HepG2 (cell line): Measurements from ENCODE around the gene PGA5. TPM values are rescaled to one million over a fixed set of nuclear protein-coding genes. Genes with fewer than 3 reads are reported as not detected.

Experiments
- BHLHE40 ChIP-seq: IDR thresholded peaks from 2 replicates; pipeline ENCODE4 v1.6.1; 2011; ENCODE audit warnings: low read length, improper control_type of control experiment
- CEBPB ChIP-seq: IDR thresholded peaks from 2 replicates; pipeline ENCODE4 v1.6.1; 2011; ENCODE audit warnings: low read depth, low read length, improper control_type of control experiment, borderline replicate concordance
- ERF ChIP-seq: IDR thresholded peaks from 2 replicates; pipeline ENCODE4 v1.6.1; 2018; ENCODE audit warnings: missing biosample characterization, missing genetic modification reagents
- FOXJ3 ChIP-seq: sonication (generic); formaldehyde crosslinking; IDR thresholded peaks from 2 replicates; pipeline ENCODE4 v1.4.0; 2020; ENCODE audit warnings: missing genetic modification reagents, mild to moderate bottlenecking, borderline replicate concordance
- GATA4 ChIP-seq: sonication (generic); IDR thresholded peaks from 2 replicates; pipeline ENCODE4 v1.6.1; 2016; ENCODE audit warnings: antibody characterized with exemption, low read depth, borderline replicate concordance
- HNF1A ChIP-seq, 2 experiments: sonication (generic) in 1 of 2; formaldehyde crosslinking in 1 of 2; IDR thresholded peaks; 2 replicates each; pipeline versions ENCODE4 v1.4.0 to v1.6.1; 2016 to 2020; ENCODE audit warnings: borderline replicate concordance in 1 of 2, low read depth in 1 of 2, mild to moderate bottlenecking in 1 of 2, missing genetic modification reagents in 1 of 2
- HOXA3 ChIP-seq: sonication (generic); formaldehyde crosslinking; IDR thresholded peaks from 2 replicates; pipeline ENCODE4 v1.5.0; 2020; ENCODE audit warnings: missing genetic modification reagents
- KDM5B ChIP-seq: sonication (generic); formaldehyde crosslinking; IDR thresholded peaks from 2 replicates; pipeline ENCODE4 v1.4.0; 2020; ENCODE audit warnings: missing genetic modification reagents, mild to moderate bottlenecking, borderline replicate concordance
- NCOA1 ChIP-seq: sonication (generic); formaldehyde crosslinking; IDR thresholded peaks from 2 replicates; pipeline ENCODE4 v1.9.0; 2021; ENCODE audit warnings: missing genetic modification reagents
- NCOA5 ChIP-seq: sonication (generic); formaldehyde crosslinking; IDR thresholded peaks from 2 replicates; pipeline ENCODE4 v1.4.0; 2020; ENCODE audit warnings: missing genetic modification reagents
- NRL ChIP-seq: sonication (generic); formaldehyde crosslinking; IDR thresholded peaks from 2 replicates; pipeline ENCODE4 v1.5.0; 2020; ENCODE audit warnings: missing genetic modification reagents, mild to moderate bottlenecking, moderate library complexity, borderline replicate concordance
- PAXIP1 ChIP-seq: sonication (generic); formaldehyde crosslinking; conservative IDR thresholded peaks from 2 replicates; pipeline ENCODE4 v1.4.0; 2020; ENCODE audit warnings: mild to moderate bottlenecking, missing genetic modification reagents, moderate library complexity
- POLR2AphosphoS5 ChIP-seq: IDR thresholded peaks from 2 replicates; pipeline ENCODE4 v1.6.1; 2012; ENCODE audit warnings: low read depth, low read length
- SMAD9 ChIP-seq: sonication (generic); formaldehyde crosslinking; IDR thresholded peaks from 2 replicates; pipeline ENCODE4 v1.5.1; 2020; ENCODE audit warnings: mild to moderate bottlenecking, missing genetic modification reagents
- SP4 ChIP-seq: sonication (generic); formaldehyde crosslinking; IDR thresholded peaks from 2 replicates; pipeline ENCODE4 v1.8.1; 2023; ENCODE audit warnings: mild to moderate bottlenecking, missing genetic modification reagents
- TMF1 ChIP-seq: sonication (generic); formaldehyde crosslinking; IDR thresholded peaks from 2 replicates; pipeline ENCODE4 v1.8.1; 2022; ENCODE audit warnings: low read depth, missing genetic modification reagents
- YEATS4 ChIP-seq: sonication (generic); formaldehyde crosslinking; IDR thresholded peaks from 2 replicates; pipeline ENCODE4 v1.4.0; 2020; ENCODE audit warnings: missing genetic modification reagents, borderline replicate concordance
- ZBTB42 ChIP-seq: sonication (generic); formaldehyde crosslinking; IDR thresholded peaks from 2 replicates; pipeline ENCODE4 v1.5.0; 2020; ENCODE audit warnings: mild to moderate bottlenecking, missing genetic modification reagents
- ZEB1 ChIP-seq: IDR thresholded peaks from 2 replicates; pipeline ENCODE4 v1.6.1; 2012; ENCODE audit warnings: mild to moderate bottlenecking, low read depth, inconsistent platforms; ENCODE audit not compliant: insufficient replicate concordance
- ZFY ChIP-seq: sonication (generic); formaldehyde crosslinking; IDR thresholded peaks from 2 replicates; pipeline ENCODE4 v1.4.0; 2020; ENCODE audit warnings: missing genetic modification reagents
- ZKSCAN5 ChIP-seq: sonication (generic); formaldehyde crosslinking; IDR thresholded peaks from 2 replicates; pipeline ENCODE4 v1.5.1; 2020; ENCODE audit warnings: mild to moderate bottlenecking, missing genetic modification reagents
- ZNF607 ChIP-seq: sonication (generic); formaldehyde crosslinking; IDR thresholded peaks from 2 replicates; pipeline ENCODE4 v1.5.1; 2020; ENCODE audit warnings: missing genetic modification reagents, mild to moderate bottlenecking, borderline replicate concordance
- ZNF709 ChIP-seq: sonication (generic); formaldehyde crosslinking; IDR thresholded peaks from 2 replicates; pipeline ENCODE4 v1.5.0; 2020; ENCODE audit warnings: mild to moderate bottlenecking, missing genetic modification reagents
- ZNF790 ChIP-seq: sonication (generic); formaldehyde crosslinking; IDR thresholded peaks from 2 replicates; pipeline ENCODE4 v1.8.0; 2022; ENCODE audit warnings: missing genetic modification reagents, mild to moderate bottlenecking, borderline replicate concordance
- ZNF850 ChIP-seq: sonication (generic); formaldehyde crosslinking; conservative IDR thresholded peaks from 2 replicates; pipeline ENCODE4 v1.9.0; 2021; ENCODE audit warnings: mild to moderate bottlenecking, missing genetic modification reagents
- polyA plus RNA-seq, 8 experiments: library from polyadenylated mRNA; depleted of rRNA in 3 of 8; stranded (reverse) in 7 of 8; unstranded in 1 of 8; fragments of >200 nt; fragmentation: Illumina TruSeq in 4 of 8; extraction: Trizol in 4 of 8; gene quantifications; 2 replicates each; pipeline versions ENCODE4 v1.2.1 to v1.2.3, GENCODE V29; 2011 to 2016; ENCODE audit warnings: low read depth in 4 of 8, missing spikeins in 1 of 8, mixed read lengths in 1 of 8; ENCODE audit not compliant: insufficient read depth in 1 of 8
- total RNA-seq, 5 experiments: library from RNA; depleted of rRNA; stranded (reverse); fragments of >200 nt; fragmentation: Illumina TruSeq; extraction: Trizol; gene quantifications; 2 replicates each; pipeline ENCODE4 v1.2.3, GENCODE V29; 2016; ENCODE audit warnings: low read depth in 1 of 5

The PGA5 gene
- total and polyA plus RNA-seq, 2 of the 13 experiments (the other 11 are each of a cell fraction or from before 2014, with no cell fraction given), result not detected

GRCh38 chr11:61265357-61265756 lies 24.4 kb downstream of the PGA5 start (continued):
- TF ChIP-seq ZNF850 (no peak), ZNF709 (0 out of 2 replicates have a peak, but pooled peaks have one; percentile 43), ZKSCAN5 (CRISPR knock-in tag) (no peak), NRL (no peak), ZEB1 (no peak), GATA4 (peak; percentile 20; the same call in 1 of the 2 replicates), NCOA1 (CRISPR knock-in tag) (no peak), CEBPB (peak; percentile 79; the same call in 1 of the 2 replicates), NCOA5 (CRISPR knock-in tag) (no peak), HOXA3 (peak; percentile 59; the same call in 1 of the 2 replicates), SP4 (CRISPR knock-in tag) (peak; percentile 62; the same call in 1 of the 2 replicates), SMAD9 (CRISPR knock-in tag) (no peak), PAXIP1 (CRISPR knock-in tag) (peak; percentile 82), HNF1A (IDR thresholded peaks at IDR 0.05; ENCODE audit: low read depth) (0 out of 2 replicates have a peak, but pooled peaks have one; percentile 22), HNF1A (CRISPR knock-in tag; IDR thresholded peaks at IDR 0.05; ENCODE audit: borderline replicate concordance) (no peak), ZFY (CRISPR knock-in tag) (peak; percentile 16; the same call in 1 of the 2 replicates), ZBTB42 (no peak; the same call in 1 of the 2 replicates), KDM5B (CRISPR knock-in tag) (peak; percentile 54; the same call in 1 of the 2 replicates), ZNF790 (no peak), ERF (CRISPR knock-in tag) (peak; percentile 62; the same call in 1 of the 2 replicates), FOXJ3 (0 out of 2 replicates have a peak, but pooled peaks have one; percentile 31), TMF1 (CRISPR knock-in tag) (no peak), YEATS4 (CRISPR knock-in tag) (no peak), ZNF607 (CRISPR knock-in tag) (no peak), POLR2AphosphoS5 (peak; percentile 53), BHLHE40 (peak; percentile 16; the same call in 1 of the 2 replicates)
